Measurements from ENCODE around the gene SLC48A1.

DNA sequence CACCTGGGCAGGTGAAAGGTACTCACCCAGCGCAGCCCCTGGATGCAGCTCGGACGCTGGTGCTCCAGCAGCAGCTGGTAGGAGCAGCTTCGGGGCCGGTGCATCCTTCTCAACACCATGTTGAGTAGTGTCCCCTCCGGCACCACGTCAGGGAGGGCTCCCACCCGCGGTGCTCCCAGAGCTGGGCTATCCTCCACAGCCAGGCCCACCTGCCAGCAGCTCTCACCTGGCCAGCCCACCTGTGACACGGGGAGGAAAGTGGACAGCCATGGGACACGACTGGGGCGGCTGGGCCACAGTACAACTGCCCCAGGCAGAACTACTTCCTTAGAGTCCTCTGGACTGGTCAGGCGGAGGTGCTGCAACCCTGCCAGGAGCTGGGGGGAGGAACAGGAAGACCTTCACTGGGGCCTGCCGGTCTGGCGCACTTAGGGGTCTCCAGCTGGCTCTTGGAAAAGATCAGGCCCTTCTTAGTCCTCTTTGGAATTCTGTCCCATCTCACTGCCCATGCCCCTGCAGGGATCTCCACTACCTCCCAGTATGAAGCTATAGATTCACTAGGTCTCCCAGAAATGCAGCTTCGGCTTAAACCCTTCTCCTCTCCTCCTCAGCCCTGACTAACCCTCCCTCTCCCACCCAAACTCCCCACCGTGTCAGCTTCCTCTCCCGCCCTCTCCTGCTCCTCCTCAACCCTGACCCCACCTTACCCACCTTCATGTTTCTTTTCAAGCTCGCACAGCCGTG lies 15.0 kb upstream of the SLC48A1 start:
- TF ChIP-seq PAX5 (IDR thresholded peaks at IDR 0.05; ENCODE audit: borderline replicate concordance, low read depth, low read length) = no peak
- no peak for TF ChIP-seq EP300 (IDR thresholded peaks at IDR 0.05; ENCODE audit: borderline replicate concordance in 1 of 2, control insufficient read depth in 1 of 2, low read depth in 2 of 2, low read length in 2 of 2)
